ENCODE data around the gene PLXNA4. TPM values are rescaled to one million over a fixed set of nuclear protein-coding genes. Genes with fewer than 3 reads are reported as not detected.

PLXNA4 gene
- total RNA-seq, 1 experiment from 2014 or later, result 0.22 TPM

GRCh38 chr7:132240821-132241422 is 335.3 kb downstream of the PLXNA4 start:
- no peak for DNase-seq (ENCODE audit: low spot score)

GRCh38 chr7:132240262-132240661 is 336.0 kb downstream of the PLXNA4 start:
- DNase-seq (ENCODE audit: low spot score), result no peak

GRCh38 chr7:132239422-132239994 is 336.8 kb downstream of the PLXNA4 start:
- no peak for DNase-seq (ENCODE audit: low spot score)

GRCh38 chr7:132234711-132235110 is 341.6 kb downstream of the PLXNA4 start:
- no peak for DNase-seq (ENCODE audit: low spot score)

GRCh38 chr7:132232406-132232805 is 343.9 kb downstream of the PLXNA4 start:
- no peak for DNase-seq (ENCODE audit: low spot score)

GRCh38 chr7:132230462-132230861 is 345.8 kb downstream of the PLXNA4 start:
- DNase-seq (ENCODE audit: low spot score), result no peak

- no peak for DNase-seq (ENCODE audit: low spot score)
These were observed 348.0 kb downstream of the PLXNA4 start for GRCh38 chr7:132228240-132228639.

- DNase-seq (ENCODE audit: low spot score), result no peak
These were observed 349.3 kb downstream of the PLXNA4 start for GRCh38 chr7:132226957-132227290.

GRCh38 chr7:132226046-132226956 is 350.0 kb downstream of the PLXNA4 start:
- no peak for DNase-seq (ENCODE audit: low spot score)

- no peak for DNase-seq (ENCODE audit: low spot score)
These were observed 350.8 kb downstream of the PLXNA4 start for GRCh38 chr7:132225216-132226030.

- DNase-seq (ENCODE audit: low spot score), result no peak
These were observed 354.9 kb downstream of the PLXNA4 start for GRCh38 chr7:132221356-132221755.

- DNase-seq (ENCODE audit: low spot score), result no peak
These were observed 356.2 kb downstream of the PLXNA4 start for GRCh38 chr7:132220060-132220459.

GRCh38 chr7:132218876-132219275 is 357.4 kb downstream of the PLXNA4 start:
- no peak for DNase-seq (ENCODE audit: low spot score)

GRCh38 chr7:132216847-132217525 is 359.3 kb downstream of the PLXNA4 start:
- DNase-seq (ENCODE audit: low spot score), result no peak

- DNase-seq (ENCODE audit: low spot score), result no peak
These were observed 361.8 kb downstream of the PLXNA4 start for GRCh38 chr7:132214452-132214851.

GRCh38 chr7:132213583-132213982 is 362.7 kb downstream of the PLXNA4 start:
- DNase-seq (ENCODE audit: low spot score), result no peak

- no peak for DNase-seq (ENCODE audit: low spot score)
These were observed 364.3 kb downstream of the PLXNA4 start for GRCh38 chr7:132211971-132212370.

GRCh38 chr7:132210821-132211220 is 365.4 kb downstream of the PLXNA4 start:
- no peak for DNase-seq (ENCODE audit: low spot score)

- DNase-seq (ENCODE audit: low spot score), result no peak
These were observed 368.5 kb downstream of the PLXNA4 start for GRCh38 chr7:132207782-132208181.

- DNase-seq (ENCODE audit: low spot score), result no peak
These were observed 369.1 kb downstream of the PLXNA4 start for GRCh38 chr7:132207211-132207610.

GRCh38 chr7:132206594-132206993 is 369.7 kb downstream of the PLXNA4 start:
- no peak for DNase-seq (ENCODE audit: low spot score)

- no peak for DNase-seq (ENCODE audit: low spot score)
These were observed 370.8 kb downstream of the PLXNA4 start for GRCh38 chr7:132205509-132205908.

Measured in A172 (cell line).